Measurements from ENCODE around the gene CFAP53. TPM values are rescaled to one million over a fixed set of nuclear protein-coding genes. Genes with fewer than 3 reads are reported as not detected.

Gene CFAP53
- total RNA-seq, 1 experiment from 2014 or later = 0.26 TPM

- H3K27me3 ChIP-seq (replicated peaks; ENCODE audit: insufficient read depth, low read depth, low read length, poor library complexity) = no peaks in the 10 kb centered on the region
- intact Hi-C loops (cut with micrococcal nuclease; ENCODE audit: unreplicated experiment) = no loop called here
- H3K4me1 ChIP-seq (ENCODE audit: insufficient read depth, low read length, poor library complexity, severe bottlenecking) = peaks cover 3% of the 10 kb centered on the region
- TF ChIP-seq CTCF (conservative IDR thresholded peaks at IDR 0.05; ENCODE audit: low read depth, low read length) (no peak), EZH2 (IDR thresholded peaks at IDR 0.05; ENCODE audit: borderline replicate concordance, low read depth, low read length, poor library complexity, severe bottlenecking) (no peak)
- ChIA-PET POLR2A (ENCODE audit: low non-redundant PET) (no interaction called here), CTCF (no interaction called here)
- no TSS peak for BruUV-seq (replicated peaks)
- H3K9me3 ChIP-seq (ENCODE audit: low read depth, low read length, poor library complexity, severe bottlenecking) = no peaks in the 10 kb centered on the region
- H3K36me3 ChIP-seq (ENCODE audit: insufficient read depth, low read length, poor library complexity, severe bottlenecking) = peaks cover 26% of the 10 kb centered on the region
- peak overlapping the region; percentile 86 for H3K4me3 ChIP-seq (ENCODE audit: low read depth, low read length, poor library complexity, severe bottlenecking)
- DNase-seq (ENCODE audit: low spot score) = no peak
- peak overlapping the region; percentile 64 for H3K27ac ChIP-seq (ENCODE audit: low read depth, low read length, poor library complexity, severe bottlenecking)
Observed at GRCh38 chr18:50287028-50287440, 20.7 kb upstream of the CFAP53 start.

GRCh38 chr18:50286391-50287027, 20.2 kb upstream of the CFAP53 start:
- intact Hi-C loops (cut with micrococcal nuclease; ENCODE audit: unreplicated experiment) = no loop called here
- ChIA-PET CTCF (no interaction called here), POLR2A (ENCODE audit: low non-redundant PET) (no interaction called here)
- BruUV-seq (replicated peaks) = no TSS peak
- Histone ChIP-seq H3K4me3 (ENCODE audit: low read depth, low read length, poor library complexity, severe bottlenecking) (peak overlapping the region; percentile 86), H3K4me1 (ENCODE audit: insufficient read depth, low read length, poor library complexity, severe bottlenecking) (peaks cover 6% of the 10 kb centered on the region), H3K27me3 (replicated peaks; ENCODE audit: insufficient read depth, low read depth, low read length, poor library complexity) (no peaks in the 10 kb centered on the region), H3K9me3 (ENCODE audit: low read depth, low read length, poor library complexity, severe bottlenecking) (no peaks in the 10 kb centered on the region), H3K36me3 (ENCODE audit: insufficient read depth, low read length, poor library complexity, severe bottlenecking) (peaks cover 26% of the 10 kb centered on the region), H3K27ac (ENCODE audit: low read depth, low read length, poor library complexity, severe bottlenecking) (peak overlapping the region; percentile 64)
- TF ChIP-seq EZH2 (IDR thresholded peaks at IDR 0.05; ENCODE audit: borderline replicate concordance, low read depth, low read length, poor library complexity, severe bottlenecking) (no peak), CTCF (conservative IDR thresholded peaks at IDR 0.05; ENCODE audit: low read depth, low read length) (no peak)
- DNase-seq (ENCODE audit: low spot score) = no peak

GRCh38 chr18:50285631-50286321, 19.5 kb upstream of the CFAP53 start:
- peak overlapping the region; percentile 86 for H3K4me3 ChIP-seq (ENCODE audit: low read depth, low read length, poor library complexity, severe bottlenecking)
- H3K27me3 ChIP-seq (replicated peaks; ENCODE audit: insufficient read depth, low read depth, low read length, poor library complexity) = no peaks in the 10 kb centered on the region
- DNase-seq (ENCODE audit: low spot score) = no peak
- peaks cover 6% of the 10 kb centered on the region for H3K4me1 ChIP-seq (ENCODE audit: insufficient read depth, low read length, poor library complexity, severe bottlenecking)
- no peak overlapping the region for H3K27ac ChIP-seq (ENCODE audit: low read depth, low read length, poor library complexity, severe bottlenecking)
- H3K9me3 ChIP-seq (ENCODE audit: low read depth, low read length, poor library complexity, severe bottlenecking) = no peaks in the 10 kb centered on the region
- H3K36me3 ChIP-seq (ENCODE audit: insufficient read depth, low read length, poor library complexity, severe bottlenecking) = peaks cover 26% of the 10 kb centered on the region
- BruUV-seq (replicated peaks) = no TSS peak
- TF ChIP-seq EZH2 (IDR thresholded peaks at IDR 0.05; ENCODE audit: borderline replicate concordance, low read depth, low read length, poor library complexity, severe bottlenecking) (no peak), CTCF (conservative IDR thresholded peaks at IDR 0.05; ENCODE audit: low read depth, low read length) (no peak)
- intact Hi-C loops (cut with micrococcal nuclease; ENCODE audit: unreplicated experiment) = no loop called here
- ChIA-PET POLR2A (ENCODE audit: low non-redundant PET) (no interaction called here), CTCF (no interaction called here)
